GM21717 (cell line): Measurements from ENCODE around the gene IFT22.
"Not testable (repeated sequence)": the region's sequence is repeated elsewhere in the genome, so short reads cannot be mapped to it uniquely, and the experiment has no call there.

Source experiments
- ATAC-seq: cut with Tn5 transposase; IDR thresholded peaks from one replicate; pipeline ENCODE4 v1.9.1; 2021; ENCODE audit warnings: mild to moderate bottlenecking, moderate library complexity; ENCODE audit not compliant: unreplicated experiment

IFT22 gene

DNA sequence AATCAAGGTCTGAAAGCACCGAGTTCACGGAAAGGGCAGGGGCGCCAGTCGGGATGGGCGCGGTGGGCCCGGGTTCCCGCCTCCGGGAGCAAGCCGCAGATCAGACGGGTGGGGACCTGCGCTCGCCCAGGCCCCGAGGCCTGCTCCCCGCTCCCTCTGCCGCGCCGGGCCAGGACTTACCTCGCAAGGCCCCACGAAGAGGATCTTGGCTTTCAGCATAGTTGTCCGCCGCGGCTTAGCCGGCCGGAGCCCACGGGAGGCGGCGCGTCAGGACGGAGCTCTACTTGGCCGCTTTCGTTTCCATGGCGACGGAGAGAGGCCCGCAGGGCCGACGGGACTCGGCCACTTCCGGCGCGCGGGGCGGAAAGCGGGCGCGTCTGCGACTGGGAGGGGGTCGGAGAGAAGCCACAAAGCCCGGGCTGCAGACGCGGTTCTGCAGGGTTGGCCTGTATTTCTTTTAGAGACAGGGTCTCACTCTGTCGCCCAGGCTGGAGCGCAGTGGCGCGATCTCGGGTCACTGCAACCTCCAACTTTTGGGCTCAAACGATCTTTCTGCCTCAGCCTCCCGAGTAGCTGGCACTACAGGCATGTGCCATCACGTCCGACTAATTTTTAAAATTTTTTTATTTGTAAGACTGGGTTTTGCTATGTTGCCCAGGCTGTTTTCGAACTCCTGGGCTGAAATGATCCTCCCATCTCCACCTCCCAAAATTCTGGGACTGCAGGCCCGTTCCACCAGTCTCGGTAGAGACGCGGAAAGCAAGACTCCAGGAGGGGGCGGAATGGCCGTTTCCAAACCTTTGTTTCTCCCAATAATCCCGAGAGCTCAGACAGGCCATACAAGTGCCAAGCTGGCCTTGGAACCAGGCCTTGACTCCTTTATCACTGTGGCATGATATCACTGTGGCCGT is at the start of gene IFT22:
IFT22 (minus strand) TSS at position 322 of the 911 bp plus-strand sequence; CDS start at position 219, 103 bp downstream.
- ATAC-seq: peak; percentile 85

DNA sequence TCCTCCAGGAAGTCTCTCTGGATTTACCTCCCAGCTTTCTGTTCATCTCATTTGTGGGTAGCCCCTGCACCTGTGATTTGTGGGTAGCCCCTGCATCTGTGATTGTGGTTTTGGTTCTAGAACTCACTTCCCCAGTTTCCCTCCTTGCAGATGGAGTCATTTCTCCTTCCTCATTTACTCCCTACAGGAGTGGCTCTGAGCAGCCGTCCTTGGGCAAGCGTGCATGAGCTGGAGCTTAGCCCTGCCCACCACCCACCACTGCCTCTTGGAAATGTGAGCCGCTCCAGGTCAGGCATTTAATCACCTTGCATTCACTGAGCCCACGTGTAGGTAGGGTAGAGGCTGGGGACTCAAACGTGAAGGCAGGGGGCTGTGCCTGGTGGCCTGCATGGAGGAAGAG is 49.2 kb upstream of the IFT22 start:
- ATAC-seq: no peak

DNA sequence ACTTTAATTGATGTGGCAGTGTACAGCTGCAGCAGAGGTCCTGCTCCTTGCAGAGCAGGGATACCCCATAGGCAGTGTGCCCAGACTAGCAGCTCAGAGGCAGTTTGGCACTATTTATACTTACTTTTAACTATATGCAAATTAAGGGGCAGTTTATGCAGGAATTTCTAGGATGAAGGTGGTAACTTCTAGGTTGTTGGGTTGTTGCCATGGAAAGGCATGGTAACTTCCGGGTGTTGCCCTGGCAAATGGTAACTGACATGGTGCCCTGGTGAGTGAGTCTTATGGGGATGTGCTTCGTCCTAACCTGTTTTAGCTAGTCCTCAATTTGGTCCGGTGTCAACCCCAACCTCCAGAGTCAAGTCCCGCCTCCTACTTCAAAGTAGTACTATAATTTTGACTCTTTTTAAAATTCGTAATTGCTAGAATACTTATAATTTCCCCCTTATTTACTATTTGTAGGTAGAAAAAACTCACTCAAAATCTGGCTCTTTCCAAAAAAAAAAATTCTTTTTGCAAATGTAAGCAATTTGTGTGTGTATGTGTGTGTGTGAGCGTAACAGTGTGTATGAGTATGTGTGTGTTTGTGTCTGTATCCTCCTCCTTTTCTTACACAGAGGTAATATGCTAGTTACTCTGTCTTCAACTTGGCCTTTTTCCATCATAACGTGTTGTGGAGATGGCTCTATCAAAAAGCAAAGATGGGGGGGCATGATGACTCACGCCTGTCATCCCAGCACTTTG is 47.0 kb upstream of the IFT22 start:
- no peak for ATAC-seq

DNA sequence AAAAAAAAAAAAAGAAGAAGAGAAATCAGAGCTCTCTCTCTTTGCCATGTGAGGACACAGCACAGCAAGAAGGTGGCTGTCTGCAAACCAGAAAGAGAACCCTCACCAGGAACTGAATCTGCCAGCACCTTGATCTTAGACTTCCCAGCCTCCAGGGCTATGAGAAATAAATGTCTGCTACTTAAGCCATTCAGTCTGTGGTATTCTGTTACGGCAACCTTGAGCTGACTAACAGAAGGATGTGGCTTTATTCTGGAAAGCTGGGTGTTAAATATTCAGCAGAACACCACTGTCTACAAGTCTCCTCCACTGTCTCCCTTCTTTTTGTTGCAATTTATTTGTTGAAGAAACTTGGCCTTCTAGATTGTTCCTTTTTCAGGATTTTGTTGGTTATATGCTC is 46.1 kb upstream of the IFT22 start:
- no peak for ATAC-seq

DNA sequence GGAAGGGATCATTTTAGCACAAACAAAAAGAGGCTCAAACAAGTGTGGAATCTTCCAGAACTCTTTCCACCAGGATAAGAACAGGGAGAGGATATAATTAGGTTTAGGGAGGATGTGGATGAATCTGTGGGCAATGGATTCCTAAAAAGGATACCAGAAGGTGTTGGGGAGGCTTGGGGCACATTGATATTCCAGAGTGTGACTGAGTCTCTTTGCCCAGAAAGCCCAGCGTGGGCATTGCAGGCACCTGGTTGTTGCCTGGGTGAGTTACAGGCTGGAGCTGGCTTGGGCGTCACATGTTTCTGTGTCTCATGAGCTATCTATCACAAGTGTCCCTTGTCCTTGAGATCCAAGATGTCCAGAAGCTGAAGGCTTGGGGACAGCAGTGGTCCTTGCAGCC is 44.3 kb upstream of the IFT22 start:
- ATAC-seq: no peak

DNA sequence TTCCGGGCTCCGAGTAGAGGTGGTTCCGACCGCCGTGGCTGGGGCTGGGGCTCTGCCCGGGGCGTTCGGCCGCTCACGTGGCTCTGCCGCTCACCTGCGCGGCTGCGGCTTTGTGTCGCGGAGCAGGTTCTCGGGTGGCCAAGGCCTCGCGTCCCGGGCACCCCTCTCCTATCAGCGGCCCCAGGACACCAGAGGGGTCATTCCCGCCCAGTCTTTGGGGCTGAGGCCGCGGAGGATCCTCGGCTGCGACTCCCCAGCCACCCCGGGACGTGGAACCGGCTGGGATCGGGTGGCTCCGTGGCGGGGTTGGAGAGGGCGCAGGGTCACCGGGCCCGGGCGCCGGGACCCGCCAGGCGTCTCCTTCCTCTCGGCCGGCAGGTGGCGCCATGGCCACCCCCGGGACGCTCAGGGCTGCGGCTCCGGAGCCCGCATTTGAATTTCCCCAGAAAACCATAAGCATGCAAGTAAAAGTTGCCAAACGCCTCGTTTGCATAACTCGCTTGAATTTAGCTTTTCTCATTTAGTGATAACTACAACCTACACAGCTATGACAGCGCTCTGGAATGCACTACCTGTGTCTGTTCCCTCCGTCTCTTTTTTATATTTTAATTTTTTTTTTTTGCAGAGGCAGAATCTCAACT is 42.2 kb upstream of the IFT22 start:
- ATAC-seq: no peak

DNA sequence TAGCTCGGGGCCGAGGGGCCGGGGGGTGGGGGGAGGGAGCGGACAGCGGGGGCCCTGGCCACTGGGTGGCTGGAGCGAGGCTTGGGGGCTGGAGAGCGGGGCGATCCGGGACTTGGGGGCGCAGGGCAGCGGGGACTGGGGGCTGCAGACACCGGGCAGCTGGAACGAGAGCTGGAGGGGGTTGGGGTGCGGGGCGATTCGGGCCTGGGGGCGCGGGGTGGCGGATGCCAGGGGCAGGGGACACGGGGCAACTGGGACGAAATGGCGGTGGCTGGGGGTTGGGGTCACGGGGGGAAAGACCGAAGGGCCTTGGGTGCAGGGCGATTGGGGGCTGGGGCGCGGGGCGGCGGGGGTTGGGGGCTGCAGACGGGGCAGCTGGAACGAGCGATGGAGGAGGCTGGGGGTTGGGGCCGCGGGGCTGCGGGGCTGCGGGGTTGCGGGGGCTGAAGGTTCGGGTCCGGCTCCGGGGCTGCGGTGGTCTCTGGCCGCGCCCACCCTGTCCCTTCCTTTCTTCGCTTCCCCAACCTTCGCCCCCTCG is 41.7 kb upstream of the IFT22 start:
- no peak for ATAC-seq

DNA sequence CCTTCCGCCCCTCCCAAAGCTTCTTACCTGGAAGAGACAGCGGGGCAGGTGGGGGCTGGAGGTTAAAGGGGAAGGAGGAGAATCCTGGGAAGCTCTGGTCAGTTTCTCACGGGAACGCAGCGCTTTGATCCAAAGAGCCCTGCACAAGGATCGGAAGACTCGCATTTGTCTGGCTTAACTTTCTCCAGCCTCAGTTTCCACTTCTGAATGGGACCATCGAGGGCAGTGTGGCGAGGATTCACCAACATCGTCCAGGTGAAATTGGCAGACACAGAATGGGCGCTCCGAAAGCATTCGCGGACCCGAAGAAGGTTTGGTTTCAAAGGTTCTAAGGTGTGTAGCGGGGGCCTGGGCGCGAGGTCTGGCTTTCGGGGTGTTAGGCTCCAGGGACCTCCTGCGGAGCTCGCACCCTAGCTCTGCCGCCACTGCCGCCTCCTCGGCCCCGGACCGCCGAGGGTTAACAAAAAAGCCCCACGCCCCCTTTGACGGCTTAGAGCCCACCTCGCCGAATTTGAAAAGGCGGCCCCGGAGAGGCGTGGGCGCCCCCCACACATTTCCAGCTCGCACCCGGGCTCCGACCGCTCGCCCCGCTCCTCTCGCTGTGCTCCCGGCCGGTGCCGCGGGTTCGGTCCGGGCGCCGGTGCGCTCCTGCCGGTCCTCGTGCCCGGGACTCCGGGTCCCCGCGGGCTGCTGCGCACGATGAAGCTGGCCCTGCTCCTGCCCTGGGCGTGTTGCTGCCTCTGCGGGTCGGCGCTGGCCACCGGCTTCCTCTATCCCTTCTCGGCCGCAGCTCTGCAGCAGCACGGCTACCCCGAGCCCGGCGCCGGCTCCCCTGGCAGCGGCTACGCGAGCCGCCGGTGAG is 41.0 kb upstream of the IFT22 start, which contains the start of gene COL26A1:
COL26A1 (plus strand) TSS at position 542 of the 862 bp plus-strand sequence; CDS start at position 700, 158 bp downstream.
- ATAC-seq: no peak

DNA sequence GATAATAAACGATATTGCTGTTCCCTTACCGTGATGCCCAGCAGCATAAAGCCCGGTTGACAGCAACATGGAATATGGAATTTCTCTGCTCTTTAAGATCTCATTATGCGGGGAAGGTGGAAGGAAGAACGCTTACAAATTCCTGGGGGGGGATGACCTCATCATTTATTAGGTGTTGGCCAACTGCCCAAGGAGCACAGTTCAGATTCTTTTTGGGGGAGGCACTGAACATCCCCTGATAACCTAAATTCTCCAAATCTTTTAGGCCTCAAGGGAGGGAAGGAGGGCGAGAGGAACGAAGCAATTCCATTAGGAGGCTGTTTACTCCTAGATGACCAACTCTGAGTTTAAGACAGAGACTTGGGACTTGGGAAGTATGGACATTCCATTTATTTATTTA is 35.8 kb upstream of the IFT22 start:
- ATAC-seq: no peak

DNA sequence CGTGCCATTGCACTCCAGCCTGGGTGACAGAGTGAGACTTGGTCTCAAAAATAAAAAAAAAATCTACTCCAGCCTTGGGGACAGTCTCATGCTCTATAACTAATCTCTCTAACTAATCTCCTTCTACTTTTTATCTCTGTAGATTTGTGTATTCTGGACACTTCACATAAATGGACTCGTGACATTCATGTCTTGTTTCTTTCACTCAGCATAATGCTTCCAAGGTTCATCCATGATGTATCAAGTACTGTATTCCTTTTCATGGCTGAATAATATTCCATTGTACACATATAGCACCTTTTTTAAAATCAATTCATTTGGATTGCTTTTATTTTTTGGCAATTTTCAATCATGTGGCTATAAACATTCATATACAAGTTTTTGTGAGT is 31.3 kb upstream of the IFT22 start:
- ATAC-seq: no peak

DNA sequence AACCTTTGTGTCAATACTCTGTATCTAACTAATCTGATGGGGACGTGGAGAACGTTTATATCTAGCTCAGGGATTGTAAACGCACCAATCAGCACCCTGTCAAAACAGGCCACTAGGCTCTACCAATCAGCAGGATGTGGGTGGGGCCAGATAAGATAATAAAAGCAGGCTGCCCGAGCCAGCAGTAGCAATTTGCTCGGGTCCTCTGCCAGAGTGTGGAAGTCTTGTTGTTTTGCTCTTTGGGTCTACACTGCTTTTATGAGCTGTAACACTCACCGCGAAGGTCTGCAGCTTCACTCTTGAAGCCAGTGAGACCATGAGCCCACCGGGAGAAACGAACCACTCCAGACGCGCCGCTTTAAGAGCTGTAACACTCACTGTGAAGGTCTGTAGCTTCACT is 27.7 kb upstream of the IFT22 start:
- ATAC-seq: not testable (repeated sequence)

DNA sequence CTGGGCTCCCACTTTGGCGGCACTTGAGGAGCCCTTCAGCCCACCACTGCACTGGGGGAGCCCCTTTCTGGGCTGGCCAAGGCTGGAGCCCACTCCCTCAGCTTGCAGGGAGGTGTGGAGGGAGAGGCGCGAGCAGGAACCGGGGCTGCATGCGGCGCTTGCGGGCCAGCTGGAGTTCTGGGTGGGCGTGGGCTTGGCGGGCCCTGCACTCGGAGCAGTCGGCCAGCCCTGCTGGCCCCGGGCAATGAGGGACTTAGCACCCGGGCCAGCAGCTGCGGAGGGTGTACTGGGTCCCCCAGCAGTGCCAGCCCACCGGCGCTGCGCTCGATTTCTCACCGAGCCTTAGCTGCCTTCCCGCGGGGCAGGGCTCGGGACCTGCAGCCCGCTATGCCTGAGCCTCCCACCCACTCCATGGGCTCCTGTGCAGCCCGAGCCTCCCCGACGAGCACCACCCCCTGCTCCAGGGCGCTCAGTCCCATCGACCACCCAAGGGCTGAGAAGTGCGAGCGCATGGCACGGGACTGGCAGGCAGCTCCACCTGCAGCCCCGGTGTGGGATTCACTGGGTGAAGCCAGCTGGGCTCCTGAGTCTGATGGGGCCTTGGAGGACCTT is 26.9 kb upstream of the IFT22 start:
- not testable (repeated sequence) for ATAC-seq

DNA sequence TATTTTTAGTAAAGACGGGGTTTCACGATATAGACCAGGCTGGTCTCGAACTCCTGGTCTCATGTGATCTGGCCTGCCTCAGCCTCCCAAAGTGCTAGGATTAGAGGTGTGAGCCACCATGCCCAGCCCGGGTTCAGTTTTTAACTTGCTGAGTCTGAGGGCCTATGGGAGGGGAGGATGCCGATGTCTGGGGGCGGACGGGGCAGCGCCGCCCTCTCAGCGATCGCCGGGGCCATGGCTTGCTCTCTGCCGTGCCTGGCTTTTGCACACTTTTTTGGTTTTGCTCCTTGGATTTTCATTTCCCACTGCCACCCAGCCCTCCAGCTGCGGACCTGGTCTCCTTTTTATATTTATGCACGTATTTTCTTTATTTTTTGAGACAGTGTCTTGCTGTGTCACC is 25.9 kb upstream of the IFT22 start:
- no peak for ATAC-seq

DNA sequence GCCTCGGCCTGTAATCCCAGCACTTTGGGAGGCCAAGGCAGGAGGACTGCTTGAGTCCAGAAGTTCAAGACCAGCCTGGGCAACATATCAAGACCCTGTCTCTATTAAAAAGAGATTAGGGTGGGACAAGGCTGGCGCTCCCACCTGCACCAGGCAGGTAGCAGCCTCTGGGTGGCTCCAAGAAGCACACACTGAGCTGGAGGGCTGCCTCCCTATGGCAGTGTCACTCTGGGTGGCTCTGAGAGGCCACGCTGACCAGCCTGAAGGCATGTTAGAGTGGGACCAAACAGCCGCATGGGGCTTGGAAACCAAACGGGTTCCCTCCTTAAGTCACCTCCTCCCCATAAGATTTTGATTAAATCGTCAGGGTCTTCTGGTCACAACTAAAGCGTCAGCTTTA is 21.3 kb upstream of the IFT22 start:
- ATAC-seq: no peak

DNA sequence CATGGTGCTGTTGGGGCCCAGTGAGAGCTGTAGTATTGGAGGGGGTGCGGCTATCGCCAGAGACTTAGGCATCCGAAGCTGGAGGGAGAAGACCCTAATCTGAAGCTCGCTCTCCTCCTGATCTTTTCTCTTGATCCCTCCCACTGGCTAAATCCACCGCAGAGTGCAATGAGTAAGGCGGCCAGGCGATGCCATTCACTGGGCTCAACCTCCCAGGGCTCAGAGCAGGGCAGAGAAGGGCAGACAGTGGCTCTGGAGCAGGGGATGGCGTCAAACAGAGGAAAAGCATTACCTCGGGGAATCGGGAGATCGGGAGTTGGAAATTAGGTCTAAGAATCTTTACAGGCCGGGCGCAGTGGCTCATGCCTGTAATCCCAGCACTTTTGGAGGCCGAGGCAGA is 18.8 kb upstream of the IFT22 start:
- ATAC-seq: no peak

DNA sequence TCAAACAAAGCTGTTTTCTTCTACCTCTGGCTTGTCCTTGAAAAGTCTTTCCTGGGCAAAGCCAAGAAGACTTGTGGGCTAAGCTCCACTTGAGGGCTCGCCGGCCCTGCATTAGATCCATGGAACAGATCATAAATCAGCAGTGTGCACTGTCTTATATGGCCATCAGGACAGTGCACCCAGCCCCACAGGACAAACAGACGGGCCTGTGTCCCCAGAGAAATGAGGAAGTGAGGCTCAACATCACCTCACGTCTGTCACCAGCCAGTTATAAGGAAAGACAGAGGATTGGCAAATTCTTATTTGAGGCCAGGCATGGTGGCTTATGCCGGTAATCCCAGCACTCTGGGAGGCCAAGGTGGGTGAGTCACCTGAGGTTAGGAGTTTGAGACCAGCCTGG is 12.3 kb upstream of the IFT22 start:
- no peak for ATAC-seq

DNA sequence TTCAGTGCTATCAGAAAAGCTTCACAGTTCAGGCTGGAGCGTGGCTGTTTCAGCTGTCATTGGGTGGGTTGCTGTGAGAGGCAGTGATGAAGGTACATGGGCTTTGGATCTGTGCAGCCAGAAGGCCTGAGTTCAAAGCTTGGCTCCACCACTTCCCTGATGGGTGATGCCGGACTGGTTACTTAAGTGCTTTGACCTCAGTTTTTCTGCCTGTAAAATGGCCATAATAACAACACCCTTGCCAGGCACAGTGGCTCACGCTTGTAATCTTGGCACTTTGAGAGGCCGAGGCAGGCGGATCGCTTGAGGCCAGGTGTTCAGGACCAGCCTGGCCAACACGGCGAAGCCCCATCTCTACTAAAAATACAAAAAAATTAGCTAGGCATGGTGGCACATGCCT is 10.4 kb upstream of the IFT22 start:
- no peak for ATAC-seq

DNA sequence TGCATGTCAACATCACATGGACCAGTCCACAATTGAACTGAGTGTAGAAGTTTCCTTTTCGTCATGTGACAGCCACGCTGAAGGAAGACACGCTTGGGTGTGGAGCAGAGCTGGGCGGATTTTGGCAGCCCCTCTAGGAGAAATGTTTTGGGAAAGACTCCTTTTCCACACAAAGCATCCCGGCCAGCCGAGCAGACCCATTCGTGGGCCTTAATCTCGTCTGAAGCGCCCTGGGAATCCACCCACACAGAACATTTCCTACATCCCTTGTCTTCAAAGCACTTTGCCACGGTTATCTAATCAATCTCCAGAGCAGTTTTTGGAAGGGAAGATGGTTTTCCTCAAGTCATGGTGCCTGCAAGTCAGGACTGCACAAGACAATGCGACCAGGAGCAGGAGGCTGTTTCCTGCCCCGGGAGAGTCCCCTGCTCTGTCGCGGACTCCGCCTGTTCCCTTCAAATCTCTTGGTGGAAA is 8.4 kb upstream of the IFT22 start:
- ATAC-seq: no peak

DNA sequence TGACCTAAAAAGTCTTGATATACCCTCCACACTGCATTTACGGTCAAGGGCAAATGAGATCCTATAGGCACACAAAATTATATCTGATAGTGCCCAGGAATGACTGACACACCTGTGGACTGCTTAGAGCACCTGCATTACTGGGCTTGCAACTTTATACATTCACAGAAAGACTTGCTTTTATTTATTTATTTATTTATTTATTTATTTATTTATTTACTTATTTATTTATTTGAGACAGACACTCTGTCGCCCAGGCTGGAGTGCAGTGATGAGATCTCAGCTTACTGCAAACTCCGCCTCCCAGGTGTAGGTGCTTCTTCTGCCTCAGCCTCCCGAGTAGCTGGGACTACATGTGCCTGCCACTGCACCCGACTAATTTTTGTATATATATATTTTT is 6.5 kb upstream of the IFT22 start:
- no peak for ATAC-seq

DNA sequence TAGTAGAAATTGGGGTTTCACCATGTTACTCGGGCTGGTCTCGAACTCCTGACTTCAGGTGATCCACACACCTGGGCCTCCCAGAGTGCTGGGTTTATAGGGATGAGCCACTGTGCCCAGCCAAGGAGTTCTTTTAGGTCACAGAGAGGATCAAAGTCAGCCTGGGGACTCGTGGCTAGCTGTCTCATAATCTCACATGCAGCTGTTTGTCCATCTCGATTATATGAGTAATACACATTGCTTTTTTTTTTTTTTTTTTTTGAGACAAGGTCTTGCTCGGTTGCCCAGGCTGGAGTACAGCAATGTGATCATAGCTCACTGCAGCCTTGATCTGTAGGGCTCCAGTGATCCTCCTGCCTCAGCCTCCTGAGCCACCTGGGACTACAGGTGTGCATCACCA is 2.2 kb downstream of the IFT22 start:
- ATAC-seq: no peak
